Measurements from ENCODE around the gene ZNF777.

ZNF777 gene

GRCh38 chr7:149475121-149476045 lies 14.5 kb upstream of the ZNF777 start:
- H3K27ac ChIP-seq = no peak overlapping the region
- TF ChIP-seq ZFX (IDR thresholded peaks at IDR 0.05; ENCODE audit: borderline replicate concordance) (no peak), CTCF (IDR thresholded peaks at IDR 0.05) (no peak)

- H3K27ac ChIP-seq = no peak overlapping the region
- TF ChIP-seq ZFX (IDR thresholded peaks at IDR 0.05; ENCODE audit: borderline replicate concordance) (no peak), CTCF (IDR thresholded peaks at IDR 0.05) (peak; percentile 38)
These were observed 13.7 kb upstream of the ZNF777 start for GRCh38 chr7:149474309-149475120.

- no peak overlapping the region for H3K27ac ChIP-seq
- TF ChIP-seq ZFX (IDR thresholded peaks at IDR 0.05; ENCODE audit: borderline replicate concordance) (no peak), CTCF (IDR thresholded peaks at IDR 0.05) (no peak)
These were observed 12.4 kb upstream of the ZNF777 start for GRCh38 chr7:149473251-149473650.

- TF ChIP-seq ZFX (IDR thresholded peaks at IDR 0.05; ENCODE audit: borderline replicate concordance) (no peak), CTCF (IDR thresholded peaks at IDR 0.05) (no peak)
These were observed 10.6 kb upstream of the ZNF777 start for GRCh38 chr7:149471289-149471953.

GRCh38 chr7:149469806-149470205 lies 8.9 kb upstream of the ZNF777 start:
- H3K27ac ChIP-seq = no peak overlapping the region
- TF ChIP-seq ZFX (IDR thresholded peaks at IDR 0.05; ENCODE audit: borderline replicate concordance) = no peak
- no peak for TF ChIP-seq CTCF (IDR thresholded peaks at IDR 0.05)

More at GRCh38 chr7:149471289-149471953, 10.6 kb upstream of the ZNF777 start:
- H3K27ac ChIP-seq = no peak overlapping the region

GRCh38 chr7:149468208-149468607 lies 7.3 kb upstream of the ZNF777 start:
- no peak for TF ChIP-seq ZFX (IDR thresholded peaks at IDR 0.05; ENCODE audit: borderline replicate concordance)
- TF ChIP-seq CTCF (IDR thresholded peaks at IDR 0.05) = no peak; the same call in 1 of the 2 replicates
- no peak overlapping the region for H3K27ac ChIP-seq

Measured in 22Rv1 (cell line).